ENCODE results near the gene WASF3. TPM values are rescaled to one million over a fixed set of nuclear protein-coding genes. Genes with fewer than 3 reads are reported as not detected.

WASF3 gene
- total and polyA plus RNA-seq, 2 experiments from 2014 or later: 9.9 to 20.7 TPM

DNA sequence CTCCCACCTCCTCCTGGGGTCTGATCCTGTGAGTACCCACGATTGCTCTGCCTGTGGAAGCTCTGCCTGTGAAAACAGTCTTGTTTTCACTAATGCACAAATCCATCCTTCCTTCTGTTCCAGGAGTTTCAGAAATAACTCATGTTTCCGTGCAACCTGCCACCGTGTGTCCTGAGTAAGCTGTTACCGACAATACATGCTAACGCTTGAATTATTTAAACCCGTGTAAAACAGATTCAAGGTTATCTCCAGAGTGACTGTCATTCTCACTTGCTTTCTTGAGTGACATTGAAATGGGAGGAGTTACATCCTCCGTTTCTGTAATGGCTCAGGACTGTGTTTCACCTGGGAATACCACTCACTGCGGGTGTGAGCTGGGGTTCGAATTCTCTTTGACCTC lies 178.2 kb downstream of the WASF3 start (continued):
- TF ChIP-seq EZH2phosphoT487 (IDR thresholded peaks at IDR 0.05; ENCODE audit: unreplicated experiment): no peak
- TF ChIP-seq POLR2AphosphoS5 (IDR thresholded peaks at IDR 0.05; ENCODE audit: low read depth): no peak
- no peak for TF ChIP-seq NANOG (IDR thresholded peaks at IDR 0.05; ENCODE audit: borderline replicate concordance)
- TF ChIP-seq ZNF331 (CRISPR knock-in tag; IDR thresholded peaks at IDR 0.05; ENCODE audit: low read depth): no peak
- TF ChIP-seq EZH2 (IDR thresholded peaks at IDR 0.05; ENCODE audit: low read depth, unreplicated experiment): no peak
- no peak for TF ChIP-seq CREB1 (CRISPR knock-in tag; IDR thresholded peaks at IDR 0.05; ENCODE audit: low read depth)
- no peak for TF ChIP-seq JUNB (IDR thresholded peaks at IDR 0.05; ENCODE audit: unreplicated experiment)
- TF ChIP-seq, protein P1, sequence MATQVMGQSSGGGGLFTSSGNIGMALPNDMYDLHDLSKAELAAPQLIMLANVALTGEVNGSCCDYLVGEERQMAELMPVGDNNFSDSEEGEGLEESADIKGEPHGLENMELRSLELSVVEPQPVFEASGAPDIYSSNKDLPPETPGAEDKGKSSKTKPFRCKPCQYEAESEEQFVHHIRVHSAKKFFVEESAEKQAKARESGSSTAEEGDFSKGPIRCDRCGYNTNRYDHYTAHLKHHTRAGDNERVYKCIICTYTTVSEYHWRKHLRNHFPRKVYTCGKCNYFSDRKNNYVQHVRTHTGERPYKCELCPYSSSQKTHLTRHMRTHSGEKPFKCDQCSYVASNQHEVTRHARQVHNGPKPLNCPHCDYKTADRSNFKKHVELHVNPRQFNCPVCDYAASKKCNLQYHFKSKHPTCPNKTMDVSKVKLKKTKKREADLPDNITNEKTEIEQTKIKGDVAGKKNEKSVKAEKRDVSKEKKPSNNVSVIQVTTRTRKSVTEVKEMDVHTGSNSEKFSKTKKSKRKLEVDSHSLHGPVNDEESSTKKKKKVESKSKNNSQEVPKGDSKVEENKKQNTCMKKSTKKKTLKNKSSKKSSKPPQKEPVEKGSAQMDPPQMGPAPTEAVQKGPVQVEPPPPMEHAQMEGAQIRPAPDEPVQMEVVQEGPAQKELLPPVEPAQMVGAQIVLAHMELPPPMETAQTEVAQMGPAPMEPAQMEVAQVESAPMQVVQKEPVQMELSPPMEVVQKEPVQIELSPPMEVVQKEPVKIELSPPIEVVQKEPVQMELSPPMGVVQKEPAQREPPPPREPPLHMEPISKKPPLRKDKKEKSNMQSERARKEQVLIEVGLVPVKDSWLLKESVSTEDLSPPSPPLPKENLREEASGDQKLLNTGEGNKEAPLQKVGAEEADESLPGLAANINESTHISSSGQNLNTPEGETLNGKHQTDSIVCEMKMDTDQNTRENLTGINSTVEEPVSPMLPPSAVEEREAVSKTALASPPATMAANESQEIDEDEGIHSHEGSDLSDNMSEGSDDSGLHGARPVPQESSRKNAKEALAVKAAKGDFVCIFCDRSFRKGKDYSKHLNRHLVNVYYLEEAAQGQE (IDR thresholded peaks at IDR 0.05; ENCODE audit: unreplicated experiment): no peak
- TF ChIP-seq STAT1 (IDR thresholded peaks at IDR 0.05; ENCODE audit: unreplicated experiment): no peak

Other genes starting within 250 kb of the WASF3 start
- gene GPR12, start 203.1 kb downstream of the WASF3 start, total RNA-seq (2014; rRNA removed; shearing (Covaris generic)): not detected in 2 replicates
- gene GPR12, start 203.1 kb downstream of the WASF3 start, polyA plus RNA-seq (2016; fragmentation: Nextera tagmentation; extraction: Ambion mirVana): 0.12 and 0.13 TPM in 2 replicates

All from GM23338 (cell line).